NCI-H748 (cell line): ENCODE results near the gene MCCC1.
"Not testable (repeated sequence)": the region's sequence is repeated elsewhere in the genome, so short reads cannot be mapped to it uniquely, and the experiment has no call there.

Experiments used
- DNase-seq: peaks from one replicate; lab custom pipeline; 2025; ENCODE audit not compliant: unreplicated experiment; lab: John Stamatoyannopoulos, UW

MCCC1 gene

DNA sequence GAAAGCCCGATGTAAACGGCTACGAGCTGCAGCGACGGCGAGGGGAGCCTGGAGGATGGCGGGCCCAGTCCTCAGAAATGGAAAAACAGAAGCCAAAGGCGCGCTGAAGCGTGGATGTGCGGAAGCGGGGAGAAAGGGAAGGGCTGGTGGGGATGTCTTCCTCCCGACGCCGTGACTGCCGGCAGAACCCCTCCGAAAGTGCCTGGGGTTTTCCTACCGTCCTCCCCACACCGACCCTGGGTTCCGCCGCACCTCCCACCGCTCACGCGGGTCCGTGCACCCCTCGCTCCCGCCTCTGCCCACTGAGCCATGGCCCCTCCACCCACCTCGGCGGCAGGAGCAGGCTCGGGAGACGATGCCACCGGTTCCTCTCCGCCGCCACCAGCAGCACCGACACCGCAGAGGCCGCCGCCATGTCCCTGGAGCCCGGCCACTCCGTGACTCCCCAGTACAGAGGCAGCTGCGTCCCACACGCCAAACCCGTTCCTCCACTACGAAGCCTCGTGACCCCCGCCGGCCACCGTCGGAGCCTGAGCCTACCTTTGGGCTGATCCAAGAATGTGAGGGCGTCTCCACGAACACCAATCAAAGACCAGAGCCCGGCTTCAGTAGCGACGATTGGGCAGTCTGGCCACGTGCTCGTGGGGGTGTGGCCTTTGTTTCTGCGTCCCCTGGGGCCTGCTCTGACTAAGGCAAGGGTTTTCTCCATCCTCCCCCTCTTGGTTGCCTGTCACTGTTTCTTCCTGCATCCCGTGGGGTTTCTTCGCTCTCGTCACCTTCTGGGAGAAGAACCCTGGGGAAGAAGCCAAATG lies at the start of gene MCCC1:
Gene MCCC1, minus strand, starts transcription at position 471 of the 812 bp plus-strand sequence. Its CDS starts 56 bp downstream, at position 415.
- peak; percentile 96 for DNase-seq

DNA sequence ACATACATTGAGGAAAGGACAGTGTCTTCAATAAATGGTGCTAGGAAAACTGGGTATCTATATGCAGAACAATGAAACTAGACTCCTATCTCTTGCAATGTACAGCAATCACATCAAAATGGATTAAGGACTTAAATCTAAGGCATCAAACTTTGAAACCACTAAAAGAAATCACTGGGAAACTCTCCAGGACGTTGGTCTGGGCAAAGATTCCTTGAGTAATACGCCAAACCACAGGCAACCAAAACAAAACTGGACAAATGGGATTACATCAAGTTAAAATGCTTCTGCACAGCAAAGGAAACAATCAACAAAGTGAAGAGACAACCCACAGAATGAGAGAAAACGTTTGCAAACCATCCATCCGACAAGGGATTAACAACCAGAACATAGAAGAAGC lies 48.8 kb upstream of the MCCC1 start:
- DNase-seq, result no peak

DNA sequence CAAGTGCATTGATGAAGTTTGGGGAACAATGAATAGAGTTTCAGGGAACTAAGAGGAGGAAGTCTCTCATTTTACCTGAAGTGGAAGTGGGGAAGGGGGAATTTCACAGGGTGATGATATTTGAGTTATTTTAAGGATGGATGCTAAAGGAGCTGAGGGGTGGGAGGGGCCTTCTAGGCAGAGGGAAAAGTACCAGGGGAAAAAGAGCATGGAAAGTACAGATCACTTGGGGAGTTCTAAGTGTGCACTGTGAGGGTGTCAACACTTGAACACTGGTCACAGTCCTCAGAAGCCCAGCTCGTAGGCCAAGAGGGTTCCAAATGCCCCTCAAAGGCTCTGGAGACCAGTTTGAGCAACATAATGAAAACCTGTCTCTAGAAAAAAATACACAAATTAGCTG lies 45.1 kb upstream of the MCCC1 start:
- no peak for DNase-seq

DNA sequence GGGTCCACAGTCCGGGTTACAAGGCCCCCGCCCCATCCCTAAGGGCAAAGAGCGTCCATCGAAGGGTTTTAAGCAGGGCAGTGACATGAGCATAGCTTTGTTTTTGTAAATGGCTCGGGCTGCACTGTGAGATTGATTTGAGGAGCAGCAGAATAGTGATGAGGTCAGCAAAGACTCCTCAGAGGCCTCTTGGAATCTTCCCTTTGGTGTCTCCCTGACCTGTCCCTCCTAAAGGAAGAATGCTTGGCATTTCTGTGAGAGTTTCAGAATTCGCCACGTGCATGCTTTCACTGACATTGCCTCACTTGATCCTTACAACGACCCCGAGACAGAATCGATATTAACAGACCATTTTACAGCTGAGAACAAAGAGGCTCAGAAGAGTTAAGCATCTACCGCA lies 42.9 kb upstream of the MCCC1 start:
- DNase-seq, result no peak

DNA sequence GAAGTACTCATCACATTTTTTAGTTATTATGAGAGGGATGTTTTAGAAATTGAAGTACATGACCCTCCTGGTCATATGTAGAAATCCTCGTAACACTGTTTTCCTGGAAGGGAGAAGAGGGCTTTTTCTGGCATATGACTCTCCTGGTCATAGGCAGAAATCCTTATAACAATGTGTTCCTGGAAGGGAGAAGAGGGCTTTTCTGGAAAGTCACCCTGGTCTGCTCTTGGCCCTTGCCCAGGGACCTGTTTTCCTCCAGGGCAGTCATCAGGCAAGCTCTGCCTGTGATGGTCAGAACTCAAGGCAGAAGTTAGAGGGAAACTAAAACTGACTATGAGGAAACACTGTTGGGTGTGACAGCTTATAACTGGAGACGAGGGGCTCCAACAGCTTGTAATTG lies 35.5 kb upstream of the MCCC1 start:
- DNase-seq, result no peak

DNA sequence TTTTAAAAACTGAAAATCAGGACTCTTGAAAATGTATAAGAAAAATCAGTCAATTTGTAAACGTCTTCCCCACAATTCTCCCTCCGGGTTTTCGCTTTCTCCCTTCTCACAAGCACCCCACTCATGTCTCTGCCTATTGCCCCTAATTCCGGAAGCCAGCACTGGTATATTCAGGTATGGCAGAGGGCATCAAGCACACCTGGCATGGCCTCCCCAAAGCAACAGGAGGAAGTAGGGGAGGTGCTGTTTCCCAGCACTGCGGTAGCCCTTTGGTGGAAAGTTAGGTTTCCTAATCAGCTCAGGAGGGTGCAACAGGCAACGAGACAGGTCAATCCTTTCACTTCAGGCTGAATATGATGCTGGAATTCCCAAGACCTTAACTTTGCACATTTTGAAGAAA lies 33.1 kb upstream of the MCCC1 start:
- DNase-seq, result no peak

DNA sequence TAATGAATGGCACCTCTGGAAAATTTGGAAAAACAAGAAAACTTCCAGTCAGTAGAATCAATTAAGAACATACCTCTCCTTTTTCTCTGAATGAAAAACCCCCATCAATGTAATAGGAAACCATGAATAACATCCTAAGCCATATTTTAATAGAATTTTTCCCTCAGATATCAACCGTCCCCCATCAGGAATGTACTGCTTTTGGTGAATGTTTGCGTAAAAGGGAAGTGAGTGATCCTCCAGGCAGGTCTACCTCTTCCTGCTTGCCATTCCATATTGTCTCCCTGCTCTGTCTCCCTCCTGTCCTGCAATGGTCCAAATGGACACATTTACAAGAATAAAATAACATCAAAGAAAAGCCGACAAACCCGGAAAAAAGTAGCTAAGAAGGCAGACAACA lies 32.4 kb upstream of the MCCC1 start:
- no peak for DNase-seq

DNA sequence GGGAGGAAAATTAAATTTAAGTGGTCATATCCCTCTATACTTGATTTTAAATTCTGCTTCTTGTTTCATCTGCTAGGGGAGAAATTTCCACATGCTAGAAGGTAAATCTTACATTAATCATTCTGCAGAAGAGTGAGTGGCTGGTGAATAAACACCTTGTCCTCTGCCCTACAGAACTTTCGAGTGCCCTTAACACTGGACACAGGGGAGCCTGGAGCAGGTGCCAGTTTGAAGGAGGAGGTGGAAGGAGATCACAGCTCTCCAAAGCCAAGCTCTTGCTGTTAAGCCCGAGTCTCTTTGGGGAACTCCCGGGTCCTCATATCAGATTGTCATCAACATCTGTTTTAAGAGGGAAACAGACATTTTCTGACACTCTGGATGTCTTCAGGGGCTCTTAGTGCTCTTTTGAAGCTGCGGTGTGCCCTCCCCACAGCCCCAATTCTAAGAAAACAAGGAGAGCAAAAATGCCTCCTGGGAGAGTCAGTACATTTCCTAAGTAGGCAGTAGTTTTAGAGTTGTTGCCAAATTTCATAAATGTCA lies 32.0 kb upstream of the MCCC1 start:
- no peak for DNase-seq

DNA sequence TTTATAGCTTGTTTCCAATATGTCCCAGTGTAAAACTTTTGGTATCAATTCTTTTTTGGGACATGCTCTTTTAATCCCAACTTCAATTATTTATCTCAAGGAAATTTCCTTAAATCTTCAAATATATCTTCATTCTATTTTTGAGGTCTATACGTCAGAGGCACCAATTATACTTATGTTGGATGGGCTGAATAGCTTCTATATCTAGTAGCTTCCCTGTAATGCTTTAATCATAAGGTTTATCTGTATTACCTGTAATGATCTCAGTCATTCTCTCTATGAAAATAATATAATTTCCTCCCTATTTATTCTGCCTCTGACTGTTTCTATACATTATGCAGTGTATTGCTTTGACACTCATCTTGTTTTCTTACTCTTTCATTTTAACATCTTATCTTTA lies 29.9 kb upstream of the MCCC1 start:
- DNase-seq, result peak; percentile 32

DNA sequence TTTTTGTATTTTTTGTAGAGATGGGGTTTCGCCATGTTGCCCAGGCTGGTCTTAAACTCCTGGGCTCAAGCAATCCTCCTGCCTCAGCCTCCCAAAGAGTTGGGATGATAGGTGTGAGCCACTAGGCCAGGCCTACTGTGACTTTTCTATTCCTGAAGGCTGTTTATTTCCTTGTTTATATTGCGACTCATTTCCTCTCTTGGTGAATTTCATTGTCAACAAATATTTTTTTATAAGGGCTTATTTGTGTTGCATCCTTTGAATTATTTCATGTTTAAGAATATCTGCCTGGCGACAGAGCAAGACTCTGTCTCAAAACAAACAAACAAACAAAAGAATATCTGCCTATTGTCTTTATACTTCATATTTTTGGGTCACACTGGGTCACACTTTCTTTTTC lies 29.4 kb upstream of the MCCC1 start:
- no peak for DNase-seq

DNA sequence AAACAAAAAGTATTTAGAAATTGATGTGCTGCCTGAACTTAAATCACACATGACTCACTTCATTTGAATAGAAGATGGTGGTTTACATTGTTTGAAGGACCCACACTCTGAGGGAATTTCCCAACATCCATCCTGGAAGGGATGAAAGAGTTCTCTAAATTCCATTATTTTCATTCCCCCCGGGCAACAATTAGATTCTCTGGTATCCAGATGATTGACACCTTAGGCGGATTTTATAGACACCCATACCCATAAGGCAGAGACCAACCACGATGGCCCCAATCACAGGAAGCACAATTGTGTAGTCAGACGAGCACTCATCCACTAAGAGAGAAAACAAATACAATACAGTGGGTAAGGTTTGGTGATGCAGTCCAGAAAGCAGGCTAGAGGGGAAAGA lies 24.6 kb upstream of the MCCC1 start:
- no peak for DNase-seq

DNA sequence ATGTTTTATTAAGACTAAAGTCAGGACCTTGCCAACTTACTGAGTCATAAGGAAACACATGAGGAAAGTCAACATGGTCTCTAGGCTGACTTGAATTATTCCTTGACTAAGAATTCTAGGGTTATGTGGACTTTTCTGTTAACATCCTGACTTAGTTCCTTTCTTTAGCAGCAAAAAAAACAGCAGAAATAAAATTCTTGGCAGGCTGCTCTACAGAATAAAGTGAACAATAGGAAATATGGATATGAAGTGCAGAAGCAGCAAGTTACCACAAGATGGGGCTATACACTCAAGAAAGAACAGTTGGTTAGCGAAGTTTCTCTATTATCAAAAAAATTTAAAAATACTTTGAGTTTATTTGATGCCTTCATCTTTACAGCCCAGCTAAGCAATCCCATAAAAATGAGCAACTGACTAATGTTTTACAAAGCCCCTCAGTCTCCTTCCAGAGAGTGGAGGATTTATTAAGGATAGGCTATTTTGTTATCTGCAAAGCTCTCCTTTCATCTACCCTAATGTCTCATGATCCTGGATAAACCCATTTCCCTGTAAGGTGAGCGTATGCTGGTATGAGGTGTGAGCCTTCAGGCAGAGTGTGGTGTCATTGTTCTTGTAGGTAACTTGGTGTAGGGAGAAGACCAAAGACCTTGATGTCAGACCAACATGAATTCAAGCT lies 23.1 kb upstream of the MCCC1 start:
- DNase-seq, result peak; percentile 54

DNA sequence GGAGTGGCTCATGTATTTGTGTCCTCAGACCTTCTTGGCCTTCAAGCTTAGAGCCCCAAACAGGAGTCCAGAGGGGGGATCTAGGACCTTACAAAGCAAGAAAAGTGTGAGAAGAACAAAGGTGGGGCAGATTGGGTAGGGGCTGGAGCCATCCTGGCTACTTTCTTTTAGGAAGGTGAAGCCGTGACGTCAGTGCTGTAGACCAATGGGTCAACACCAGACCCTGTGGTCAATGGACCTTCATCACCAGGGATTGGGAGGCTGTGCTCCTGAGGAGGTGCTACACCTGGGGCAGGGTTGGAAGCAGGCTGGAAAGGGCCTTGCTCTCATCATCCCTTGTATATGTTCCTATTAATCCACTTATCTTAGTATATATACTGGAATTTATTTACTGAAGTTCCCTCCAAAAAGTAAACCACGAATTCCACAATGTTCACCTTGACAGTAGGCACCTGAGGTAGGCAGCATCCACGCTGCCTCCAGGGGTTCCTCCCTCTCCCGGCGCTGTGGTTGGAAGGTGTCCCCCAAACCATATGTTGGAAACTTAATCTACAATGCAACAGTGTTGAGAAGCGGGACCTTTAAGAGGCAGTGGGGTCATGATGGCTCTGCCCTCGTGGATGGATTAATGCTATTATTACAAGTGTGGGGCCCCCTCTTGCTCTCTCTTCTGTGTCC lies 21.4 kb upstream of the MCCC1 start:
- DNase-seq, result no peak

DNA sequence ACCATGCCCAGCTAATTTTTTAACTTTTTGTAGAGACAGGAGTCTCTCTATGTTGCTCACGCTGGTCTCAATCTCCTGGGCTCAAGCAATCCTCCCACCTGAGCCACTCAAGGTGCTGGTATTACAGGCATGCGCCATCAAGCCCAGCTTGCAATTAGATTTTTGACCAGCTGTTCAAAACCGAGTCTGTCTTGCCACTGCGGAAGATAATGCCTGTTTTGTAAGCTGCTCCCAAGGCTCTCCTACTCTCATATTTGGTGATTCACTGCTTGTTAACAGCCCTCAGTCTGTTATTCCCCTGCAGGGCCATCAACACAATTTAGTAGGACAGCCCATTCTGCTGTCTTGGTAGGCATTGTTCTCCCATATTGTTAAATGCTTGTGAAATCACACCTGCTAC lies 17.8 kb upstream of the MCCC1 start:
- DNase-seq, result peak; percentile 58

DNA sequence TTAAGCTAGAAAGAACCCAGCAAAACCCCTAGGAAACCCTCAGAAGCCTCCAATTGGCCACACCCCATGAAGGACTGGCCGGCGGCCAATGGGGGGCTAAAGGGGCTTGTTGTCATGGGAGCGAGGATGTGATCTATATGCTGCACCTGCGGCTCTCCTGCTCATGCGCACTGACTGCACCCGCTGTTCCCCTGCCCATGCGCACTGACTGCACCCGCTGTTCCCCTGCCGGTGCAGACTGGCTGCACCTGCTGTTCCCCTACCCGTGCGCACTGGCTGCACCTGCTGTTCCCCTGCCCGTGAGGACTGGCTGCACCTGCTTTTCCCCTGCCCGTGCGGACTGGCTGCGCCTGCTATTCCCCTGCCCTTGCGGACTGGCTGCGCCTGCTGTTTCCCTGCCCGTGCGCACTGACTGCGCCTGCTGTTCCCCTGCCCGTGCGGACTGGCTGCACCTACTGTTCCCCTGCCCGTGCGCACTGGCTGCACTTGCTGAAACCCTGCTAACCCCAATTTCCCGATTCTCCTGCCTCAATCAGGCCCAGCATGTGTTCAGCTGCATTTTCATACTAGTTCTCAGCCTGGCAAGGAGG lies 16.8 kb upstream of the MCCC1 start:
- peak; percentile 98 for DNase-seq

DNA sequence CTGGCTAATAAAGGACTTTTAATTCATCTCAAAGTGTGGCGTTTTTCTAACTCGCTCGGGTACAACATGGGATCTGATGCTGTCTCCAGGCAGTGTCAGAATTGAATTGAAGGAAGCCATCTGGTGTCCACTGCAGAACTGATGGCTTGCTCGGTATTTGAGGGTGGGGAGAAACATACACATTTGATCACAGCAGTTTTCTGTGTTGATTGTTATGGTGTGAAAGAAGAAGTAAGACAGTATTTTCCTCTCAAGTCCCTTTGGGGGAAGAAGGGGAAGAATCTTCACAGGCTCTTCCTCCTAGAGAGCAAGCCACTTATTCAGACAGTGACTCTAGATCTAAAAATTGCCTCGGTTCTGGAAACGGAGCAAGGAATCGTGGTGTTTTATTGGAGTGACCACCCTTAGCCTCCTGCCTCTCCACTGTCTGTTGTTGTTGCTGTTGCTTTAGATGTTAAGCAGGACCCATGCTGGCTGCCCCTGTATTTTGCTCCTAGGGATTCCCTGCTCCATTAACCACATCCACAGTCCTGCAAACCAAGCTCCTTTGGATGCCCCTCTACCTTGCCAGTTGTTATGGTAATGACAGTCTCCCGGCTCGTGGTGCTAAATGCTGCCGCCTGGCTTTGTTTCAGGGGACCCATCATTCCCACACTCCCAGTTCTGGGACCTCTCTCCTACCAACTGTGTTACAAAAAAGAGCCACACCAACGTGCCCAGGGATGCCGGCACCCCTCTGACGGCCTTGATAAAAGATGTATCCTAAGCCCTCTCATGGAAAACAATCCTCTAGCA lies 15.3 kb upstream of the MCCC1 start:
- peak; percentile 67 for DNase-seq

DNA sequence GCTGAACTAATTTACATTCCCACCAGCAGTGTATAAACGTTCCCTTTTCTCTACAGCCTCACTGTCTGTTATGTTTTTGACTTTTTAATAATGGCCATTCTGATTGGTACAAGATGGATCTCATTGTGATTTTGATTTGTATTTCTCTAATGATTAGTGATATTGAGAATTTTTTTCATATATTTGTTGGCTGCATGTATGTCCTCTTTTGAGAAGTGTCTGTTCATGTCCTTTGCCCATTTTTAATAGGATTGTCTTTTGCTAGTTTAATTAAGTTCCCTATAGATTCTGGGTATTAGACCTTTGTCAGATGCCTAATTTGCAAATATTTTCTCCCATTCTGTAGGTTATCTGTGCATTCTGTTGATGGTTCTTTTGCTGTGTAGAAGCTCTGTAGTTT lies 10.6 kb upstream of the MCCC1 start:
- DNase-seq, result not testable (repeated sequence)

DNA sequence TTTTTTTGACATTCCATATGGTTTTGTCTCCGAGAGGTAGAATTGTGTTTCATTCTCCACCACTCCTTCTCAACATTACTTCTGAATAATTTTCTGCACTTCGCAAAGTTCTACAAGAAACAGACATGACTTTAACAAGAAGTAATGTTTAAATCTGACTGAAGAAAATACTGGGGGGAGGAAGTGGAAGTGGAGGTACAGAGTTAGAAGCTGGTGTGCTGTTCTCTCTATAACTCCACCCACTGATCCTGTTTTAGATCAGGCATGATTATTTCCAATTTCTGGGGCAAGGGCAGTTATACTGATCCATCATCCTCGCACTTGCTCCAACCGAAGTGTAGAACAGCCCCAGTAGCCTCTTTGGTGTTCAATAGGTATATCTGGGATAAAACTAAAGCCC lies 9.2 kb upstream of the MCCC1 start:
- DNase-seq, result no peak

DNA sequence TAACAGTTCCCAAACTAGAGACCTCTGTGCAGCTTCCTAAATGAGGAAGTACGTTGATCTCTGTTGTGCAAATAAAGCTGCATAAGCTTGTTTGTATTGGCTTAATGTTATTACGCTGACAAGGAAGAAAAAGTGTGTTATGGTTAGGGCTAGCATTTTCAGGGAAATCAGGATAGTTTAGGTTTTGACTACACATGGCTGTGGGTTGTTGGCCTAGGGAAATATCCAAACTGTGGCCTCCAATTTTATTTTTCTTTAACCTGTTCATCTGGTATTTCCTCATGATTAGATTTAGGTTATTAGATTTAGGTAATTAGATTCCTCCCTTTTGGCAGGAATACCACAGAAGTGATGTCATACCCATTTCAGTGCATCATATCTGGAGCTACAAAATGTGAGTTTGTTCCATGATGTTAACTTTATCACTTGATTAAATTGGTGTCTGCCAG lies 8.7 kb upstream of the MCCC1 start:
- DNase-seq, result peak; percentile 12

DNA sequence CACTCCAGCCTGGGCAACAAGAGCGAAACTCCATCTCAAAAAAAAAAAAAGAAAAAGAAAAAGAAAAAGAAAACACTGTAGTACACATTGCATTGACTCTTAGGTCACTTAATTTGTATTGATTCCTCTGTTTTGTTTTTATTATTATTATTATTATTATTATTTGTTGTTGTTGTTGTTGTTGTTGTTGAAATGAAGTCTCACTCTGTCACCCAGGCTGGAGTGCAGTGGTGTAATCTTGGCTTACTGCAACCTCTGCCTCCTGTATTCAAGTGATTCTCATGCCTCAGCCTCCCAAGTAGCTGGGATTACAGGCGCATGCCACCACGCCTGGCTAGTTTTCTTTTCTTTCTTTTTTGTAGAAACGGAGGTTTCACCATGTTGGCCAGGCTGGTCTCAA lies 8.1 kb upstream of the MCCC1 start:
- DNase-seq, result not testable (repeated sequence)

DNA sequence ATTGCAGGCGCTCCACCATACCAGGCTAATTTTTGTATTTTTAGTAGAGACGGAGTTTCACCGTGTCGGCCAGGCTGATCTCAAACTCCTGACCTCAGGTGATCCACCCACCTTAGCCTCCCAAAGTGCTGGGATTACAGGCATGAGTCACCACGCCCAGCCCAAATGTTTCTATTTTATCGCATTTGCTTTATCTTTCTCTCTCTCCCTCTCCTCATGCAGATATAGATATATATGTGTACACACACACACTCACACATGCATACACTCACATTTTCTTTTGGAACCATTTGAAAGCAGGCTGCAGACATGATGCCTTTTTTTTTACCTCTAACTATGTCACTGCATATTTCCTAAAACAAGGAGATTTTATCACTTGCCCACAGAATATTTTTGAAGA lies 7.3 kb upstream of the MCCC1 start:
- DNase-seq, result no peak
